ENCODE data around the gene MST1R.

The MST1R gene

GRCh38 chr3:49845694-49846093 lies 58.0 kb downstream of the MST1R start:
- Histone ChIP-seq H3K4me2 (ENCODE audit: low read length) (no peak overlapping the region), H3K9me2 (ENCODE audit: low read depth, low read length) (no peaks in the 10 kb centered on the region), H4K20me1 (ENCODE audit: insufficient read depth, low read length) (no peaks in the 10 kb centered on the region), H3K27me3 (ENCODE audit: insufficient read depth, low read length) (no peaks in the 10 kb centered on the region), H3K36me3 (ENCODE audit: insufficient read depth, low read length) (peaks cover 55% of the 10 kb centered on the region; the same call in 1 of the 2 replicates), H3K79me2 (ENCODE audit: insufficient read depth, low read length) (no peaks in the 10 kb centered on the region), H3K9me3 (ENCODE audit: low read length) (no peaks in the 10 kb centered on the region), H3K9ac (ENCODE audit: low read length) (no peak overlapping the region), H3K27ac (ENCODE audit: low read depth, low read length, poor library complexity, severe bottlenecking) (no peak overlapping the region), H3F3A (ENCODE audit: insufficient read depth, low read length) (no peaks in the 10 kb centered on the region), H3K4me3 (ENCODE audit: low read depth, low read length, poor library complexity, severe bottlenecking) (no peak overlapping the region), H2AFZ (ENCODE audit: low read length) (no peak overlapping the region), H3K4me1 (ENCODE audit: insufficient read depth, low read length, severe bottlenecking) (no peaks in the 10 kb centered on the region)
- TF ChIP-seq EZH2 (IDR thresholded peaks at IDR 0.05; ENCODE audit: borderline replicate concordance, low read length) (no peak), CTCF (IDR thresholded peaks at IDR 0.05; ENCODE audit: low read length) (no peak)

DNA sequence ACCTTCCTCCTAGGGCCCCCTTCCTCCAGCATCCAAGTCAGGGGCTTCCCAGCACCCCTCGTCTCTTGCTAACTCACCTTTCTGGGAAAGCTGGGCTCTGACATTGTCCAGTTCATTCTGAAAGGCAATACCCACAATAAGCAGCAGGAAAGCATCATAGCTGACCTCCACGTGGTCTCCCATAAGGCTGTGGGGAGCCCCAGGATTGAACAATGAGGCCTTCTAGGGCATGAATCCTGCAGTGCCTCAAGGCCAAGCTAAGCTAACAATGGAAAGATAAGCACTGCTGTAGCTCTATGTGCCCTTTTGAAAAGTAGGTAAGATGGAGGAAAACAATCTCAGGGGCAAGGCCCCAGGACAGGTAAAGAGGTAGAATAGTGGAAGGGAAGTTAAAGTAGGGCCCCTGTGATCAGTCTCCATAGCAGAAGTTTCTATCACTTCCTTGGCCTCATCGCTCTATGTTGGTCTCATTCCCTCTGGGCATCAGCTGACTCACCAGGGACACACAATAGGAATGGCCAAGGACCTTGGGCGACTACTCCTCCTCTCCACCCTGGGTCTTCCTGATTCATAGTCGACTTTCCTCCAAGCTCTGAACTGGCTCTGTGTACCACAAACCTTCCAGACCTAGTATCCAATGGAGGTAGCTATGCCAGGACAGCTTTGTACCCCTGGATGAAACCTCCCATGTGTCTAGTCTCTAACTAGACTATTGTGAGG lies 59.0 kb downstream of the MST1R start:
- no peak overlapping the region for H3K4me3 ChIP-seq (ENCODE audit: low read depth, low read length, poor library complexity, severe bottlenecking)
- no peak for TF ChIP-seq EZH2 (IDR thresholded peaks at IDR 0.05; ENCODE audit: borderline replicate concordance, low read length)
- TF ChIP-seq CTCF (IDR thresholded peaks at IDR 0.05; ENCODE audit: low read length) = no peak

DNA sequence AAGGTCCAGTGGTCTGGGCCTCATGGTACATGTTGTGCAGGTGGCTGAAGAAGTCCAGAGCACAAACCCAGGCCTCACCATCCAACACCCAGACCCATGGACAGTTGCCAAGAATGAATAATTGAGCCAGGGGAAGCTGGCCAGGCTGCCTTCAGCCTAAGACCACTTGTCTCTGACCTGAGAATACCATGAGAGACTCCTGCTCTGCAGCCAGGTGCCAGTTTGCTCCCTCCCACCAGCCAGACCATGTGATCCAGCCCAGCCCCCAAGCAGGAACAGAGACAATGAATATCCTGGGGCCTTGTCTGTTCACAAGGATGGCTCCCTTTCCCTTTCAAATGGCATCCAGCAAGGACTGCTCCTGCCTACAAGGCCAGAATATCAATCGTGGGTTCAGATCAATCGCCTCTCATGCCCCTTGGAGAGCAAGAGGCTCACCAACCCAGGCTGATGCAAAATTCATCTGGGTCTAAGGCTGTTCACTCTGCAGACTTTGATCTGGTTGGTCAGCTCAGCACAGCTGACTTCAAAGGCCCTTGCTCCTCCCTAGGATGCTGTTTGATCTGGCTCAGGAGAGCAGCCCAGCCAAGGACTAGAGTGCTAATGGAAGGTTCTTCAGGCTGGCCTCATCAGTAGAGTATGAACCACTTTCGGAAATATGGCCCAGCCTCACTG lies 60.7 kb downstream of the MST1R start:
- no peak overlapping the region for H3K4me2 ChIP-seq (ENCODE audit: low read length)
- H3K79me2 ChIP-seq (ENCODE audit: insufficient read depth, low read length) = no peaks in the 10 kb centered on the region
- TF ChIP-seq CTCF (IDR thresholded peaks at IDR 0.05; ENCODE audit: low read length) (no peak), EZH2 (IDR thresholded peaks at IDR 0.05; ENCODE audit: borderline replicate concordance, low read length) (no peak)
- H3K9me3 ChIP-seq (ENCODE audit: low read length) = no peaks in the 10 kb centered on the region
- H3K9me2 ChIP-seq (ENCODE audit: low read depth, low read length) = no peaks in the 10 kb centered on the region
- no peaks in the 10 kb centered on the region for H3K27me3 ChIP-seq (ENCODE audit: insufficient read depth, low read length)
- peaks cover 68% of the 10 kb centered on the region; the same call in 1 of the 2 replicates for H3K36me3 ChIP-seq (ENCODE audit: insufficient read depth, low read length)
- H2AFZ ChIP-seq (ENCODE audit: low read length) = no peak overlapping the region
- no peaks in the 10 kb centered on the region for H4K20me1 ChIP-seq (ENCODE audit: insufficient read depth, low read length)
- no peaks in the 10 kb centered on the region for H3F3A ChIP-seq (ENCODE audit: insufficient read depth, low read length)
- H3K4me3 ChIP-seq (ENCODE audit: low read depth, low read length, poor library complexity, severe bottlenecking) = no peak overlapping the region
- no peak overlapping the region for H3K9ac ChIP-seq (ENCODE audit: low read length)
- H3K27ac ChIP-seq (ENCODE audit: low read depth, low read length, poor library complexity, severe bottlenecking) = no peak overlapping the region
- no peaks in the 10 kb centered on the region for H3K4me1 ChIP-seq (ENCODE audit: insufficient read depth, low read length, severe bottlenecking)

More for the DNA sequence above, 59.0 kb downstream of the MST1R start:
- no peaks in the 10 kb centered on the region for H3K4me1 ChIP-seq (ENCODE audit: insufficient read depth, low read length, severe bottlenecking)
- H3K9ac ChIP-seq (ENCODE audit: low read length) = no peak overlapping the region
- H3K9me2 ChIP-seq (ENCODE audit: low read depth, low read length) = no peaks in the 10 kb centered on the region
- H3K79me2 ChIP-seq (ENCODE audit: insufficient read depth, low read length) = no peaks in the 10 kb centered on the region
- H3K27ac ChIP-seq (ENCODE audit: low read depth, low read length, poor library complexity, severe bottlenecking) = no peak overlapping the region
- H4K20me1 ChIP-seq (ENCODE audit: insufficient read depth, low read length) = no peaks in the 10 kb centered on the region
- no peaks in the 10 kb centered on the region for H3F3A ChIP-seq (ENCODE audit: insufficient read depth, low read length)
- H3K4me2 ChIP-seq (ENCODE audit: low read length) = no peak overlapping the region
- no peak overlapping the region for H2AFZ ChIP-seq (ENCODE audit: low read length)
- H3K9me3 ChIP-seq (ENCODE audit: low read length) = no peaks in the 10 kb centered on the region
- H3K27me3 ChIP-seq (ENCODE audit: insufficient read depth, low read length) = no peaks in the 10 kb centered on the region
- H3K36me3 ChIP-seq (ENCODE audit: insufficient read depth, low read length) = peaks cover 60% of the 10 kb centered on the region; the same call in 1 of the 2 replicates
